Body of pancreas (tissue), 4 donors: ENCODE results near the gene EIF3L. TPM values are rescaled to one million over a fixed set of nuclear protein-coding genes. Genes with fewer than 3 reads are reported as not detected.

Source experiments
- ATAC-seq: fragments of 150-250 bp; one replicate; pipeline ENCODE4 v1.9.1; 2016
- DNase-seq, 4 donors: peaks; one replicate each; pipeline ENCODE4 v3.0.0-alpha.2; 2019
- H3K27ac ChIP-seq, 4 donors: fragments of 200-600 bp; sonication (generic); 1 replicate in 3 of 4; 2 replicates in 1 of 4; pipeline versions ENCODE4 v1.5.1 to v1.6.1; 2016 to 2019; ENCODE audit warnings: mild to moderate bottlenecking in 1 of 4, mixed read lengths in 1 of 4, moderate library complexity in 1 of 4
- H3K27me3 ChIP-seq, 2 donors: fragments of 200-600 bp; sonication (generic); one replicate each; pipeline ENCODE4 v1.6.0; 2016; ENCODE audit warnings: mild to moderate bottlenecking in 1 of 2
- H3K36me3 ChIP-seq, 2 donors: fragments of 200-600 bp; sonication (generic); replicated peaks in 1 of 2; 2 replicates each; pipeline ENCODE4 v1.5.1; 2016; ENCODE audit warnings: low read depth in 2 of 2; ENCODE audit not compliant: insufficient read depth in 1 of 2
- H3K4me1 ChIP-seq: fragments of 200-600 bp; sonication (generic); one replicate; pipeline ENCODE4 v1.6.0; 2016
- H3K4me3 ChIP-seq, 2 donors: fragments of 200-600 bp; sonication (generic); 1 replicate in 1 of 2; 2 replicates in 1 of 2; pipeline ENCODE4 v1.5.1; 2016 to 2019
- H3K9me3 ChIP-seq, 3 donors: fragments of 200-600 bp; sonication (generic); 1 replicate in 2 of 3; 2 replicates in 1 of 3; pipeline ENCODE4 v1.5.1; 2016
- POLR2A ChIP-seq, 3 donors: fragments of 450-650 bp; IDR thresholded peaks; one replicate each; pipeline ENCODE4 v1.6.1; 2016; ENCODE audit warnings: antibody characterized with exemption in 3 of 3, mild to moderate bottlenecking in 2 of 3
- WGBS, 2 donors: methylation state at CpG; one replicate each; pipeline ENCODE4 v1.1.5; 2017; 5-methylcytosine and 5-hydroxymethylcytosine counted together
- intact Hi-C: fragments of 100-400 bp; cut with DNase I; formaldehyde crosslinking; loops from one replicate; pipeline ENCODE4 v1.15.1; 2023
- total RNA-seq, 2 donors: library from RNA; depleted of rRNA; stranded (reverse); fragments of >200 nt; gene quantifications; one replicate each; pipeline ENCODE4 v1.1.0, GENCODE V29; 2016
- TF ChIP-seq, protein P1 (sequence below), 7 experiments: fragments of 450-650 bp in 4 of 7; fragments of 200-600 bp in 3 of 7; sonication (generic) in 3 of 7; IDR thresholded peaks; one replicate each; pipeline ENCODE4 v1.5.1; 2016 to 2019; ENCODE audit warnings: antibody characterized with exemption in 7 of 7

EIF3L gene
- total RNA-seq, 2 donors from 2014 or later, result 139 to 230 TPM

DNA sequence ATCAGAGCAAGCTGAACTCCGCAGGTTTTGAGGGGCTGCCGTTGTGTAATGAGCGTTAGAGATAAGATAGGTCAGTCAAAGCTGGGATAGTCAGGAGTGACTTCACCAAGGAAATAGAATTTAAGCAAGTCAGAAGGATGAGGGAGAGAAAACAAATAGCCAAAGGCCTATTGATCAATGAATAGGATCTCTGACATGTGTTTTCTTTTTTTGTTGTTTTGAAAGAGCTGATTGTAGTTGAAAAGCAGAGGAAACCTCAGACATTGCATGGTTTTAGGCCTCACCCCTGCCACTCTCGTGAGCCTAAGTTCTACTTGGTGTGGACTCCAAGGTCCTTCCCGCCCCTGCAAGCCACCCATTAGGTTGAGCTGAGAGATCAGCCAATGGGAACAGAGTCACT lies 3.2 kb downstream of the EIF3L start:
- Histone ChIP-seq H3K27me3 (no peaks in the 10 kb centered on the region), H3K4me3 (no peak overlapping the region), H3K9me3 (no peaks in the 10 kb centered on the region), H3K27ac (peak overlapping the region in 2 of 4 donors; percentile 3 to 9), H3K36me3 (peaks cover 0 to 17% of the 10 kb centered on the region in 2 donors), H3K4me1 (peaks cover 66% of the 10 kb centered on the region)
- TF ChIP-seq, protein P1, sequence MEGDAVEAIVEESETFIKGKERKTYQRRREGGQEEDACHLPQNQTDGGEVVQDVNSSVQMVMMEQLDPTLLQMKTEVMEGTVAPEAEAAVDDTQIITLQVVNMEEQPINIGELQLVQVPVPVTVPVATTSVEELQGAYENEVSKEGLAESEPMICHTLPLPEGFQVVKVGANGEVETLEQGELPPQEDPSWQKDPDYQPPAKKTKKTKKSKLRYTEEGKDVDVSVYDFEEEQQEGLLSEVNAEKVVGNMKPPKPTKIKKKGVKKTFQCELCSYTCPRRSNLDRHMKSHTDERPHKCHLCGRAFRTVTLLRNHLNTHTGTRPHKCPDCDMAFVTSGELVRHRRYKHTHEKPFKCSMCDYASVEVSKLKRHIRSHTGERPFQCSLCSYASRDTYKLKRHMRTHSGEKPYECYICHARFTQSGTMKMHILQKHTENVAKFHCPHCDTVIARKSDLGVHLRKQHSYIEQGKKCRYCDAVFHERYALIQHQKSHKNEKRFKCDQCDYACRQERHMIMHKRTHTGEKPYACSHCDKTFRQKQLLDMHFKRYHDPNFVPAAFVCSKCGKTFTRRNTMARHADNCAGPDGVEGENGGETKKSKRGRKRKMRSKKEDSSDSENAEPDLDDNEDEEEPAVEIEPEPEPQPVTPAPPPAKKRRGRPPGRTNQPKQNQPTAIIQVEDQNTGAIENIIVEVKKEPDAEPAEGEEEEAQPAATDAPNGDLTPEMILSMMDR (IDR thresholded peaks at IDR 0.05), result no peak
- no peak for TF ChIP-seq POLR2A (IDR thresholded peaks at IDR 0.05)
- intact Hi-C loops, result no loop called here
- ATAC-seq, result no peak
- WGBS, 2 donors, result 41 to 45% methylated on average over 5 of the region's 5 CpGs
- no peak for DNase-seq

DNA sequence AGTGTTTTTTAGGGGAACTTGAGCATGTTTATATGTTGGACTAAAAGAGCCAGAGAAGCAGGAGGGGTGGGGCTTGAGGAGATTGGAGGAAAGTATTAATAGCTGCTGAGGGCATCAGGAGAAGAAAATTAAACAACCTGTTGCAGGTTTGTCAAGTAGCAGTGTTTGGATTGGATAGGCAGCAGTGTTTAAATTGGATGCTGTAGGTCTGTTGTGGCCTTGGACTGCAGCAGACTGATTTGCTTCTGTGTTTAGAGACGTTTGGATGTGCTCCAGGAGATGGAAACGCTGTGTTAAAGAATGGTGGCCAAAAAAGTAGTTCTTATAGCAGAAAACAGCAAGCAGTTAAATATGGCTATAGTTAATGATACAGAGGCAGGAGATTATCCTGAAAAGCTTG lies 5.7 kb downstream of the EIF3L start:
- Histone ChIP-seq H3K4me1 (peaks cover 74% of the 10 kb centered on the region), H3K9me3 (no peaks in the 10 kb centered on the region), H3K27ac (peak overlapping the region; percentile 31 to 79 (median 71)), H3K27me3 (no peaks in the 10 kb centered on the region), H3K36me3 (peaks cover 0 to 18% of the 10 kb centered on the region in 2 donors), H3K4me3 (no peak overlapping the region)
- 17 to 20% methylated on average over 2 of the region's 2 CpGs for WGBS, 2 donors
- intact Hi-C loops, result no loop called here
- DNase-seq (peak; percentile 52 to 84 (median 71)), ATAC-seq (peak; percentile 98)
- peak in 1 of 3 donors; percentile 21 for TF ChIP-seq POLR2A (IDR thresholded peaks at IDR 0.05)
- TF ChIP-seq, protein P1 (IDR thresholded peaks at IDR 0.05), result no peak

DNA sequence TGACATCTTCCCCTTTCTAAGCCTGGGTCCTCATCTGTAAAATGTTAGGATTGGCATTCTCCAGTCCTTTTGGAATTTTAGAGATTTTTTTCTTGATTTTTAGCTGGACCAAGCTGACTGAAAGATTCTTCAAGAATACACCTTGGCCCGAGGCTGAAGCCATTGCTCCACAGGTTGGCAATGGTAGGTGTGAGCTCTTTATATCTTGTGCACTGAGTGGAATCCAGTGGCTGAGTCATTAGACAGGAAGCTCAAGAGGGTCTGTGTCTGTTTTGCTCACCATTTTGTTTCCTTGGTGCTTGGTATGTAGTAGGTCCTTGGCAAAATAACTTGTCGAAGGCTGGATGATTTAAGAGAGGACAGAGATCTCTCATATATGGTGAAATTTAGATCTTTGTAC lies 6.2 kb downstream of the EIF3L start:
- intact Hi-C loops, result no loop called here
- WGBS, 2 donors, result 64 to 75% methylated on average over 2 of the region's 2 CpGs
- Histone ChIP-seq H3K4me1 (peaks cover 74% of the 10 kb centered on the region), H3K9me3 (no peaks in the 10 kb centered on the region), H3K36me3 (peaks cover 0 to 18% of the 10 kb centered on the region in 2 donors), H3K27me3 (no peaks in the 10 kb centered on the region), H3K4me3 (no peak overlapping the region), H3K27ac (peak overlapping the region; percentile 31 to 79 (median 71))
- ATAC-seq (no peak), DNase-seq (peak in 1 of 4 donors; percentile 21)
- TF ChIP-seq, protein P1 (IDR thresholded peaks at IDR 0.05), result no peak
- TF ChIP-seq POLR2A (IDR thresholded peaks at IDR 0.05), result no peak

DNA sequence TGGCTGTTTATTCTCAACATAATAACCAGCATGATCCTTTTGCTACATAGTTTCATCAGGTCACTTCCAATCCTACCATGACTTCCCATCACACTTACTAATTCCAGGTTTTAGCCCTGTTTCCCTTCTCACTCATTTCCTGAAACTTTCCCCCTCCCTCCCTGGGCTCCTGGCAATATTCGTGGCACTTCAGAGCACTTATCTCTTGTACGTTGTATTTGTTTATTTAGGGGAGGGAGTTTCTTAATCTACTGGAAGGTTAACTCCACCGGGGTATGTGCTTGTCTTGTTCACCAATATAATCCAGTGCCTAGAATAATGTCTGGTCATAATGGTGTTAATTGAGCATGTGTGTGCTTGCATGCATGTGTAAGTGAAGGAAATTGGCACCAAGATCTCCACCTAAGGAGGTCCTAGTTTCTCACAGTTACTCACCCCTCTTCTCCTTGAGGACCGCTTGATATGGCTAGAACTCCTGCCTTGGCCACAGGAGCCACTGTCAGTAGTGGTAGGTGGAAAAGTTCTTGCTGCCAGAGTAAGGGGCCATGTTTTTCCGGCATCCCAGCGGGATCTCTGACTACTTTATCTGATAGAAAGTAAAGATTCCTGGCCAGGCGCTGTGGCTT lies 11.7 kb downstream of the EIF3L start:
- H3K36me3 ChIP-seq, result peaks cover 4 to 6% of the 10 kb centered on the region in 2 donors
- no peaks in the 10 kb centered on the region for H3K9me3 ChIP-seq
- H3K27me3 ChIP-seq, result no peaks in the 10 kb centered on the region
- DNase-seq, result peak; percentile 50 to 81 (median 69)
- 36 to 39% methylated on average over 7 of the region's 7 CpGs for WGBS, 2 donors
- peak; percentile 67 for ATAC-seq
- H3K4me3 ChIP-seq, result no peak overlapping the region
- intact Hi-C loops, result loop anchor here (5.0 kb wide), 1 partner anchor 44 kb away; no protein-coding TSS in a partner anchor
- peak overlapping the region; percentile 33 to 81 (median 64) for H3K27ac ChIP-seq
- TF ChIP-seq, protein P1 (IDR thresholded peaks at IDR 0.05), result no peak
- peak in 1 of 3 donors; percentile 25 for TF ChIP-seq POLR2A (IDR thresholded peaks at IDR 0.05)
- peaks cover 74% of the 10 kb centered on the region for H3K4me1 ChIP-seq
